H9 (cell line): ENCODE data around the gene APOA1. TPM values are rescaled to one million over a fixed set of nuclear protein-coding genes. Genes with fewer than 3 reads are reported as not detected.

Source experiments
- DNase-seq: peaks from one replicate; pipeline ENCODE4 v3.0.0-alpha.2; 2017
- H2AFZ ChIP-seq: one replicate; pipeline ENCODE4 v1.6.1; 2013; ENCODE audit warnings: mild to moderate bottlenecking, low read length, control low read depth, moderate library complexity
- H2AK5ac ChIP-seq: 2 replicates; pipeline ENCODE4 v1.6.1; 2013; ENCODE audit warnings: low read length, control low read depth, mixed read lengths; ENCODE audit not compliant: insufficient read length
- H2BK120ac ChIP-seq: one replicate; pipeline ENCODE4 v1.6.1; 2013; ENCODE audit warnings: low read depth, mild to moderate bottlenecking, low read length, control low read depth, inconsistent platforms; ENCODE audit not compliant: poor library complexity, severe bottlenecking
- H2BK12ac ChIP-seq: 2 replicates; pipeline ENCODE4 v1.6.1; 2013; ENCODE audit warnings: low read length, control low read depth, mixed read lengths, low read depth; ENCODE audit not compliant: insufficient read length
- H2BK15ac ChIP-seq: 2 replicates; pipeline ENCODE4 v1.6.1; 2013; ENCODE audit warnings: low read depth, low read length, control low read depth
- H2BK20ac ChIP-seq: one replicate; pipeline ENCODE4 v1.6.1; 2013; ENCODE audit warnings: low read depth, mild to moderate bottlenecking, low read length, control low read depth, inconsistent platforms; ENCODE audit not compliant: poor library complexity, severe bottlenecking
- H2BK5ac ChIP-seq: 2 replicates; pipeline ENCODE4 v1.6.1; 2013; ENCODE audit warnings: low read length, control low read depth, mixed read lengths; ENCODE audit not compliant: insufficient read length
- H3K14ac ChIP-seq: 2 replicates; pipeline ENCODE4 v1.6.1; 2013; ENCODE audit warnings: low read length, control low read depth; ENCODE audit not compliant: insufficient read depth
- H3K18ac ChIP-seq: 2 replicates; pipeline ENCODE4 v1.6.1; 2013; ENCODE audit warnings: low read depth, mild to moderate bottlenecking, mixed read lengths, low read length, control low read depth; ENCODE audit not compliant: insufficient read length
- H3K23ac ChIP-seq: 2 replicates; pipeline ENCODE4 v1.6.1; 2013; ENCODE audit warnings: low read length, control low read depth, mixed read lengths, low read depth; ENCODE audit not compliant: insufficient read length
- H3K23me2 ChIP-seq: 2 replicates; pipeline ENCODE4 v1.6.1; 2013; ENCODE audit warnings: low read depth, mild to moderate bottlenecking, mixed read lengths, low read length, control low read depth; ENCODE audit not compliant: insufficient read length, poor library complexity, severe bottlenecking
- H3K27ac ChIP-seq: 2 replicates; pipeline ENCODE4 v1.5.1; 2013; ENCODE audit warnings: low read length, control low read depth, mixed read lengths, low read depth; ENCODE audit not compliant: insufficient read length
- H3K27me3 ChIP-seq: 2 replicates; pipeline ENCODE4 v1.6.1; 2013; ENCODE audit warnings: low read length, control low read depth, inconsistent platforms; ENCODE audit not compliant: insufficient read depth
- H3K4ac ChIP-seq: 2 replicates; pipeline ENCODE4 v1.6.1; 2013; ENCODE audit warnings: low read depth, mild to moderate bottlenecking, control low read depth, inconsistent platforms, low read length, moderate library complexity
- H3K4me1 ChIP-seq: 2 replicates; pipeline ENCODE4 v1.6.1; 2013; ENCODE audit warnings: low read length, control low read depth, inconsistent platforms; ENCODE audit not compliant: insufficient read depth
- H3K4me2 ChIP-seq: 2 replicates; pipeline ENCODE4 v1.6.1; 2013; ENCODE audit warnings: low read length, control low read depth, mixed read lengths; ENCODE audit not compliant: insufficient read length, insufficient read depth
- H3K56ac ChIP-seq: 2 replicates; pipeline ENCODE4 v1.6.1; 2013; ENCODE audit warnings: low read depth, mild to moderate bottlenecking, mixed read lengths, low read length, control low read depth; ENCODE audit not compliant: insufficient read length
- H3K79me1 ChIP-seq: 2 replicates; pipeline ENCODE4 v1.6.1; 2013; ENCODE audit warnings: low read depth, mild to moderate bottlenecking, moderate library complexity, low read length, control low read depth, inconsistent platforms; ENCODE audit not compliant: insufficient read depth, poor library complexity, severe bottlenecking
- H3K79me2 ChIP-seq: 2 replicates; pipeline ENCODE4 v1.6.1; 2013; ENCODE audit warnings: low read length, control low read depth, inconsistent platforms; ENCODE audit not compliant: insufficient read depth
- H3K9ac ChIP-seq: 2 replicates; pipeline ENCODE4 v1.6.1; 2013; ENCODE audit warnings: low read length, control low read depth, mixed read lengths; ENCODE audit not compliant: insufficient read length; ENCODE audit errors: extremely low read depth
- H3K9me3 ChIP-seq: one replicate; pipeline ENCODE4 v1.6.1; 2013; ENCODE audit warnings: low read depth, low read length, inconsistent platforms; ENCODE audit not compliant: control insufficient read depth
- H3T11ph ChIP-seq: one replicate; pipeline ENCODE4 v1.6.1; 2013; ENCODE audit warnings: mild to moderate bottlenecking, low read length, control low read depth, inconsistent platforms
- H4K20me1 ChIP-seq: one replicate; pipeline ENCODE4 v1.6.1; 2013; ENCODE audit not compliant: control insufficient read depth, insufficient read length, insufficient read depth
- H4K5ac ChIP-seq: 2 replicates; pipeline ENCODE4 v1.6.1; 2013; ENCODE audit warnings: low read depth, mild to moderate bottlenecking, mixed read lengths, low read length, control low read depth; ENCODE audit not compliant: insufficient read length
- H4K8ac ChIP-seq: replicated peaks from 2 replicates; pipeline ENCODE4 v1.6.1; 2013; ENCODE audit warnings: low read length, control low read depth, mixed read lengths, low read depth; ENCODE audit not compliant: insufficient read length
- H4K91ac ChIP-seq: 2 replicates; pipeline ENCODE4 v1.6.1; 2013; ENCODE audit warnings: low read depth, mild to moderate bottlenecking, moderate library complexity, mixed read lengths, low read length, control low read depth; ENCODE audit not compliant: insufficient read length
- H3K27ac Mint-ChIP-seq, 3 experiments: 2 replicates in 2 of 3; 3 replicates in 1 of 3; pipeline ENCODE4 v1.8.0; 2020 to 2021; ENCODE audit warnings: mixed read lengths in 3 of 3, mild to moderate bottlenecking in 1 of 3, moderate library complexity in 1 of 3
- H3K27me3 Mint-ChIP-seq: 2 replicates; pipeline ENCODE4 v1.8.0; 2021; ENCODE audit warnings: low read depth, mild to moderate bottlenecking, moderate library complexity, mixed read lengths
- H3K36me3 Mint-ChIP-seq, 3 experiments: 2 replicates in 2 of 3; 3 replicates in 1 of 3; pipeline ENCODE4 v1.8.0; 2020 to 2021; ENCODE audit warnings: low read depth in 3 of 3, mixed read lengths in 3 of 3; ENCODE audit not compliant: insufficient read depth in 1 of 3
- H3K4me1 Mint-ChIP-seq, 2 experiments: 2 replicates each; pipeline ENCODE4 v1.8.0; 2020; ENCODE audit warnings: mixed read lengths in 2 of 2
- H3K4me3 Mint-ChIP-seq, 2 experiments: 2 replicates in 1 of 2; 3 replicates in 1 of 2; pipeline ENCODE4 v1.8.0; 2020 to 2021; ENCODE audit warnings: mild to moderate bottlenecking in 2 of 2, mixed read lengths in 2 of 2, moderate library complexity in 1 of 2
- H3K9me3 Mint-ChIP-seq, 2 experiments: 2 replicates in 1 of 2; 3 replicates in 1 of 2; pipeline ENCODE4 v1.8.0; 2020; ENCODE audit warnings: mild to moderate bottlenecking in 2 of 2, mixed read lengths in 2 of 2, moderate library complexity in 1 of 2
- CTCF ChIP-seq: fragments of 200-600 bp; sonication (generic); conservative IDR thresholded peaks from 3 replicates; pipeline ENCODE4 v1.8.0; 2021; ENCODE audit warnings: antibody characterized with exemption, mild to moderate bottlenecking
- WGBS: extraction: QIAGEN DNeasy Blood & Tissue Kit; methylation state at CpG from one replicate; pipeline ENCODE4 v1.1.7; 2013; ENCODE audit warnings: missing lambda C conversion rate, low lambda C conversion rate, mixed read lengths; ENCODE audit not compliant: insufficient read length; ENCODE audit errors: extremely low coverage; 5-methylcytosine and 5-hydroxymethylcytosine counted together
- total RNA-seq: library from RNA; stranded (reverse); gene quantifications from 2 replicates; pipeline ENCODE4 v1.2.1, GENCODE V29; 2021

The APOA1 gene
- total RNA-seq, 1 experiment from 2014 or later = 0.68 TPM

- H2AFZ ChIP-seq = no peak overlapping the region
- no peak overlapping the region for H4K8ac ChIP-seq
- H3K9me3 ChIP-seq = no peaks in the 10 kb centered on the region
- H3K27ac ChIP-seq = no peak overlapping the region
- peaks cover 5% of the 10 kb centered on the region for H3K23me2 ChIP-seq
- no peak overlapping the region for H2BK12ac ChIP-seq
- H3K4me2 ChIP-seq = no peak overlapping the region
- H3K18ac ChIP-seq = no peak overlapping the region
- no peaks in the 10 kb centered on the region for H3K79me2 ChIP-seq
- no peak overlapping the region for H3K23ac ChIP-seq
- H3K9ac ChIP-seq = no peak overlapping the region
- no CpG with 5 or more reads among the region's 8 CpGs for WGBS
- peaks cover 22% of the 10 kb centered on the region for H3K27me3 Mint-ChIP-seq
- no peak overlapping the region for H3K27ac Mint-ChIP-seq
- H3K27me3 ChIP-seq = no peaks in the 10 kb centered on the region; the same call in 1 of the 2 replicates
- H4K20me1 ChIP-seq = no peaks in the 10 kb centered on the region
- no peak overlapping the region for H4K91ac ChIP-seq
- no peak overlapping the region for H3K56ac ChIP-seq
- no peak overlapping the region for H2BK5ac ChIP-seq
- no peak overlapping the region for H2BK120ac ChIP-seq
- no peak overlapping the region for H3K4ac ChIP-seq
- no peak overlapping the region for H3K14ac ChIP-seq
- H3K4me3 Mint-ChIP-seq = no peak overlapping the region
- no peaks in the 10 kb centered on the region for H3K79me1 ChIP-seq
- no peak for DNase-seq
- no peak overlapping the region for H2AK5ac ChIP-seq
- no peak for TF ChIP-seq CTCF
- H2BK15ac ChIP-seq = no peak overlapping the region
- no peak overlapping the region for H4K5ac ChIP-seq
- H2BK20ac ChIP-seq = no peak overlapping the region
- no peaks in the 10 kb centered on the region for H3K9me3 Mint-ChIP-seq
- peaks cover 0 to 2% (median 0%) of the 10 kb centered on the region in 3 experiments; a peak in 1 of 7 replicates for H3K36me3 Mint-ChIP-seq
- peaks cover 15 to 24% of the 10 kb centered on the region in 2 experiments for H3K4me1 Mint-ChIP-seq
- H3T11ph ChIP-seq = no peak overlapping the region
- no peaks in the 10 kb centered on the region; the same call in 1 of the 2 replicates for H3K4me1 ChIP-seq
Observed at GRCh38 chr11:116792869-116793771, 44.3 kb downstream of the APOA1 start.
